ENCODE results near the gene S100A4. TPM values are rescaled to one million over a fixed set of nuclear protein-coding genes. Genes with fewer than 3 reads are reported as not detected.
A peak's percentile ranks its signal among the peaks of the same experiment; 100 is the strongest.

S100A4 gene
- total RNA-seq, 1 donor from 2014 or later, result 137 TPM

DNA sequence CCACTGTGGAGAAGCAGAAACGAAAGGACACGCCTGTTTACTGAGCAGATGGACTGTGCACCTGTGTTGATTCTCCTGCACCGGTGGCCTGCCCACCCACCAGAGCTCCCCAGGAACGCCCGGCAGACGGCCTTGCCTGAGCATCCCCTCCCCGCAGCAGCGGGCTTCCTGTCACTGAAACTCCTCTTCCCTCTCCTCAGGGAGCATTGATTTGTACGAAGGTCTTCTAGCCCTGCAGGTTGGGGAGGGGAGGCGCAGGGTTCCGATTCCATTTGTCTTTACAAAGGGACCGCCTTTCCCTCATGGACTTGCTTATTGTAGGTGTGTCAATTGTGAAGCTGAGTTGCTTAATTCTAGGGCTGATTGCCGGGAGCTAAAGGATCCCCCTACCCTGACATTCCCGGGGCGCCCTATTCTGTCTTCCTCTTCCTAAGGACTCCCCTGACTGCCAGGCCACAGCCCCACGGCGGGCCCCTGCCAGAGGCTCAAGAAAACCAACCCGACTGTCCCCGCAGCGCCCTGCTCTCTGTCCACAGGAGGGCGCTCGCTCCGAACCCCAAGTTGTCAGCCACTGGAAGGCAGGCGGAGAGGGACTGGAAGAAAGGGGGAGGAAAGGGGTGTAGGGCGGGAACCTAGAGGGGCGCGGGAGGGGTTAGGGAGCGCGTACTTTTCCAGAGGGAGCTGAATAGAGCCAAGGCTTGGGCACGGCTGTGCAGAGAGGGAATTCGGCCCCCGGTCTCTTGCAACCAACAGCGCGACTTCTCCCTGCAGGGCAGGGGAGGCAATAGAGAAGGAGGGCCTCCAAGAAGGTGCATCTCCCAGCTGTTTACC, 12.6 kb downstream of the S100A4 start:
- H3K27me3 ChIP-seq (ENCODE audit: low read depth), result no peaks in the 10 kb centered on the region
- no peaks in the 10 kb centered on the region for H3K36me3 ChIP-seq
- peaks cover 50% of the 10 kb centered on the region for H3K4me1 ChIP-seq
- peak overlapping the region; percentile 93 for H3K4me3 ChIP-seq
- DNase-seq, result peak; percentile 84
- intact Hi-C loops (cut with micrococcal nuclease), result loop anchor here (5.0 kb wide), 1 partner anchor 34 kb away; the partner anchor contains the start of gene S100A2
- no peaks in the 10 kb centered on the region for H3K9me3 ChIP-seq (replicated peaks)
- TF ChIP-seq, protein P1, sequence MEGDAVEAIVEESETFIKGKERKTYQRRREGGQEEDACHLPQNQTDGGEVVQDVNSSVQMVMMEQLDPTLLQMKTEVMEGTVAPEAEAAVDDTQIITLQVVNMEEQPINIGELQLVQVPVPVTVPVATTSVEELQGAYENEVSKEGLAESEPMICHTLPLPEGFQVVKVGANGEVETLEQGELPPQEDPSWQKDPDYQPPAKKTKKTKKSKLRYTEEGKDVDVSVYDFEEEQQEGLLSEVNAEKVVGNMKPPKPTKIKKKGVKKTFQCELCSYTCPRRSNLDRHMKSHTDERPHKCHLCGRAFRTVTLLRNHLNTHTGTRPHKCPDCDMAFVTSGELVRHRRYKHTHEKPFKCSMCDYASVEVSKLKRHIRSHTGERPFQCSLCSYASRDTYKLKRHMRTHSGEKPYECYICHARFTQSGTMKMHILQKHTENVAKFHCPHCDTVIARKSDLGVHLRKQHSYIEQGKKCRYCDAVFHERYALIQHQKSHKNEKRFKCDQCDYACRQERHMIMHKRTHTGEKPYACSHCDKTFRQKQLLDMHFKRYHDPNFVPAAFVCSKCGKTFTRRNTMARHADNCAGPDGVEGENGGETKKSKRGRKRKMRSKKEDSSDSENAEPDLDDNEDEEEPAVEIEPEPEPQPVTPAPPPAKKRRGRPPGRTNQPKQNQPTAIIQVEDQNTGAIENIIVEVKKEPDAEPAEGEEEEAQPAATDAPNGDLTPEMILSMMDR (IDR thresholded peaks at IDR 0.05; ENCODE audit: borderline replicate concordance), result peak; percentile 86
- peak overlapping the region; percentile 98 for H3K27ac ChIP-seq (replicated peaks)

DNA sequence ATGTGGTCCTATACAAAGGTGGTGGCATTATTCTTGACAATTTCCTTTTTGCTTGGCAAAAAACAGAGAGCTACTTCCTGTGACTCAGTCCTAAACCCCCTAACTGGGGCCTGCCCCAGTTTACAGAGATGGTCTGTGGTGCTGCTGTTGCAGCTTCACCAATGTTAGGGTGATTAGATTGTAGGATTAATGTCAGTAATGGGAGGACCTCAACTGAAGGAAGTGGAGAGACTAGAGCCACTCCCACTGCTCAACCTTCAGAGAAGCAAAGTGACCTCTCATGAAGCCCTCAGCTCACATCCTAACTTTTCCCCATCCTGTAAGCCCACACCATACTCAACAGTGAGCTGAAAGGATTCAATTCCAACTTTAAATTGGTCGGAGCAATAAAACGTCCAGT, 13.4 kb downstream of the S100A4 start:
- intact Hi-C loops (cut with micrococcal nuclease), result loop anchor here (5.0 kb wide), 1 partner anchor 35 kb away; the partner anchor contains the start of gene S100A2
- Histone ChIP-seq H3K4me1 (peaks cover 50% of the 10 kb centered on the region), H3K36me3 (no peaks in the 10 kb centered on the region), H3K4me3 (no peak overlapping the region), H3K9me3 (replicated peaks) (no peaks in the 10 kb centered on the region), H3K27me3 (ENCODE audit: low read depth) (no peaks in the 10 kb centered on the region), H3K27ac (replicated peaks) (peak overlapping the region; percentile 98)
- TF ChIP-seq, protein P1 (IDR thresholded peaks at IDR 0.05; ENCODE audit: borderline replicate concordance), result no peak
- DNase-seq, result no peak

DNA sequence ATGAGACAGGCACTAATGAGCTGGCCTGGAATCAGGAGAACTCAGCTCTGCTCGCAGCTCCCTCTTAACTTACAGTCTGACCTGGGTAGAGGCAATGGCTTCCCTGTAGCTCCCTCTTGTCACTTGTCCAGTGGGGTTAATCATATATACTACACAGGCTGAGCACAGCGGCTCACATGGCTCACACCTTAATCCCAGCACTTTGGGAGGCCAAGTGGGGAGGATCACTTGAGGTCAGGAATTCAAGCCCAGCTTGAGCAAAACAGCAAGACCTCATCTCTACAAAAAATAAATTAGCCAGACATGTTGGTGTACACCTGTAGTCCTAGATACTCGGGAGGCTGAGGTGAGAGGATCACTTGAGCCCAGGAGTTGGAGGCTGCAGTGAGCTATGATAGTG, 14.0 kb downstream of the S100A4 start:
- Histone ChIP-seq H3K9me3 (replicated peaks) (no peaks in the 10 kb centered on the region), H3K27ac (replicated peaks) (no peak overlapping the region), H3K4me1 (peaks cover 51% of the 10 kb centered on the region), H3K36me3 (no peaks in the 10 kb centered on the region), H3K27me3 (ENCODE audit: low read depth) (no peaks in the 10 kb centered on the region), H3K4me3 (no peak overlapping the region)
- TF ChIP-seq, protein P1 (IDR thresholded peaks at IDR 0.05; ENCODE audit: borderline replicate concordance), result no peak
- intact Hi-C loops (cut with micrococcal nuclease), result loop anchor here (5.0 kb wide), 1 partner anchor 36 kb away; the partner anchor contains the start of gene S100A2
- no peak for DNase-seq

DNA sequence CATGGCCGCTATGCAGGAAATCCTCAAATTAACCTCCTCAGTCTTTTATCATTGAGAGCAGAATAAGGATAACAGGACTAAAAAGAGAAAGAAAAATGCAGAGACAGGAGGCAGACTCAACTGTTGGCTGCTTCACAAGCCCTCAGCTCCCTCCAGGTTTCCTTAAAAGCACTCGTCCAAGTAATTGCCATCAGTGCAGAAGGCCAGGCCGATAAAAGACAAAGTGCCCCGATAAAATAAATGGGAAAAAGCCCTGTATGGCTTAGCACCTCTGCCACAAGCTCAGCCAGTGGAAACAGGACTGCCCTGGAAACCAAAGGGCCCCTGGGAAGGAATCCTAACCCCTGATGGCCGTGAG, 17.9 kb downstream of the S100A4 start:
- TF ChIP-seq, protein P1 (IDR thresholded peaks at IDR 0.05; ENCODE audit: borderline replicate concordance), result no peak
- H3K9me3 ChIP-seq (replicated peaks), result no peaks in the 10 kb centered on the region
- peaks cover 26% of the 10 kb centered on the region for H3K4me1 ChIP-seq
- H3K27me3 ChIP-seq (ENCODE audit: low read depth), result no peaks in the 10 kb centered on the region
- no peaks in the 10 kb centered on the region for H3K36me3 ChIP-seq
- no peak overlapping the region for H3K4me3 ChIP-seq
- H3K27ac ChIP-seq (replicated peaks), result no peak overlapping the region
- intact Hi-C loops (cut with micrococcal nuclease), result no loop called here
- DNase-seq, result no peak

GRCh38 chr1:153527023-153527682, 18.5 kb downstream of the S100A4 start:
- peaks cover 21% of the 10 kb centered on the region for H3K4me1 ChIP-seq
- H3K9me3 ChIP-seq (replicated peaks), result no peaks in the 10 kb centered on the region
- no peaks in the 10 kb centered on the region for H3K27me3 ChIP-seq (ENCODE audit: low read depth)
- intact Hi-C loops (cut with micrococcal nuclease), result no loop called here
- TF ChIP-seq, protein P1 (IDR thresholded peaks at IDR 0.05; ENCODE audit: borderline replicate concordance), result no peak
- no peaks in the 10 kb centered on the region for H3K36me3 ChIP-seq
- H3K4me3 ChIP-seq, result no peak overlapping the region
- DNase-seq, result no peak
- H3K27ac ChIP-seq (replicated peaks), result no peak overlapping the region

Data from left ventricle myocardium inferior (tissue), 1 donor.